ENCODE measurements around the gene NFASC.

NFASC gene

DNA sequence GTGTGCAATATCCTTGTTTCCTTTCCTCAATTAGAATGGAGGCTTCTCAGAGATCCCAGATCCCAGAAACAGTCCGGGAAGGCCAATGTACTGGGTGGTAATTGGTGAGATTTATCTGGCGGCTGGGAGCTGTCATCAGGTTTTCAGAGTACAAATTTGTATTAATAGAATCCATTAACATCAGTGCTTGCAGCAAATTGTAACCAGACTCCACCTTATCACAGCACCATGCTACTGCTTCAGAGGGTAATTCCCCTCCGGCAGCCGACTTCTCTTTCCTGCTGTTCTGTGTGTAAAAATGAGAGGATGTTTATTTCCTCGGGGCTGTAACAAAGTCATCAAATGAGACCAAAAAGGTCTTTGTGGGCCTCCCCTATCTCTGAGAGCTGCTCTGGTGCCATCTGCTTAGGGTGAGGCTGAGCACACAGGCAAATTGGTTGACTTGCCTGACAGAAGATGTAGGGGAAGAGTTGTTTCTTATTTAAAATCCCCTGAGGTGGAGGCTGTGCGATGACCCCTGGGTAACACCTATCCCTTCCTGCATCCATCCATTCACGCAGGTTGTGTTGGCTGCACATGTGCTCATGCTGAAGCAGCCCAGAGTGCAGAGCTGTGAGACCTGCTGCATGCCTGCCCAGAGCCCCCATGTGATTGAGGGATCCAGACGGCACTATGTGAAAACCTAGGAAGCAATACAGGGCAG, 19.2 kb downstream of the NFASC start:
- DNase-seq (ENCODE audit: low spot score), result no peak

DNA sequence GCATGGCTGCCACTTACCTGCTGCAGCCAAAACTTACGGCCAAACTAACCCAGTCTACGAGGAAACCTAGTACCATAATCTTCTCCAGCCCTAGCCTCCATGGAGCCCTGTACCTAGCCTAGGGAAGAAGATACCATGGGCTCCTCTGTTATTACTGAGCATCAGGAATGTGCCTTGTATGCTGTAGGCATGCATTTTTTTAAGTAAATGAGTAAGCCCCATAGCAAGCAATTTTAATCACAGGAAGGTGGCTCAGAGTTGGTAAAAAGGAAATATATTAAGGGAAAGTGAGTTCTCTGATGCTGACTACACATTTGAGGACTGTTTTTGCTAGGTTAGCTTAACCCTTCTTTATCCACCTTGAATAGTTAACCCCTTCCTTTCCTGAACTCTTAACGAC, 21.2 kb downstream of the NFASC start:
- DNase-seq (ENCODE audit: low spot score), result no peak

DNA sequence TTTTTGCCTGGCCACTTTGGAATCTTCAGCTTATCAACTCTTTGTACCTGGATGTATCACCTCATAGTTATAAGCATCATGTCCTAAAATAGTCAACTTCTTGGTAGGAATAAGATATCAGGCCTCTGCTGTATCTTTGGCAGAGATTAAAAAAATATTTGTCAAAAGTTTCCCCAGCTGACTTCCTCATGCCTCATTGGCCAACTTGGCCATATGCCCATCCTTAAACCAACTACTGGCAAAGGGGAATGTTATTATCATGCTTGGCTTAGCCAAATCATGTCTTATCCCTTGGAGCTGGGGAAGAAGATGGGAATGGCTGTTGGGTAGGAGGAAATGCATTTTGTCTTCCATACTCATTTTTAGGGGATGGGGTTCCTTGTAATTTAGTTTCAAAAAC, 23.4 kb downstream of the NFASC start:
- DNase-seq (ENCODE audit: low spot score), result no peak

DNA sequence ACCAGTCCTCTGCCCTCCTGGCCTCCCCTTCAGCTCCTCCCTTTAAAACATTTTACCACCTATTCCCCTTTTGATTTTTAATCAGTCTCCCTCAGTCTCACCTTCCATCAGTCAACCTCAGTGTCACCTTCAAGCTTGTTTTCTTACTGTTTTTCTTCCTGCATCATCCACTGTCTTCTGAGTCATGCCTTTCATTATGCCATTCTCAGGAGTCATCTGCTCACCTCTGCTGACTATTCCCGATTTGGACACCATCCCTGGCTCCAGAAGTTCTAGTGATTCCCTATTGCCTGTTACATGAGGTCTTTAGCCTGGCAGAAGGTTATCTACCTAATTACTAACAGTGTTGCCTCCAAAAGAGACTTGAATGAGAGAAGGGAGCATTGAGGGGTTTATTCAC, 23.9 kb downstream of the NFASC start:
- no peak for DNase-seq (ENCODE audit: low spot score)

DNA sequence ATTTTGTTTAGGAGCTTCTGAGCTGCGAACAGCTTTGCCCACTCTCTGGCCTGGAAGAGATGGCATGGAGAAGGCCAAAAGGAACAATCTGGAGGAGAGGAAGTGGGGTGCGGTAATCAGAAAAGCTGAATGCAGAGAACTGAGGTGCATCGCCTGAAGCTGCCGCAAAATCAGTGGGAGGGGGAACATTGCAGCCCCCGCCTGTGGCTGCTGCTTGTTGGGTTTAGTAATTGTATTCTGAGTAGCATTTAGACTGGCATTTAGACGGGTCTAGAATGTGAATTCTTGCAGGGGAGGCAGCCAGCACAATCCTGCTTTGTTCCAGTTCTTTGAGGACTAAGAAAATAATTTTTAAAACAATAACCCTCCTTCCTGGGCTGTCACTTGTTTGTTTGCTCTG, 25.4 kb downstream of the NFASC start:
- DNase-seq (ENCODE audit: low spot score), result no peak

DNA sequence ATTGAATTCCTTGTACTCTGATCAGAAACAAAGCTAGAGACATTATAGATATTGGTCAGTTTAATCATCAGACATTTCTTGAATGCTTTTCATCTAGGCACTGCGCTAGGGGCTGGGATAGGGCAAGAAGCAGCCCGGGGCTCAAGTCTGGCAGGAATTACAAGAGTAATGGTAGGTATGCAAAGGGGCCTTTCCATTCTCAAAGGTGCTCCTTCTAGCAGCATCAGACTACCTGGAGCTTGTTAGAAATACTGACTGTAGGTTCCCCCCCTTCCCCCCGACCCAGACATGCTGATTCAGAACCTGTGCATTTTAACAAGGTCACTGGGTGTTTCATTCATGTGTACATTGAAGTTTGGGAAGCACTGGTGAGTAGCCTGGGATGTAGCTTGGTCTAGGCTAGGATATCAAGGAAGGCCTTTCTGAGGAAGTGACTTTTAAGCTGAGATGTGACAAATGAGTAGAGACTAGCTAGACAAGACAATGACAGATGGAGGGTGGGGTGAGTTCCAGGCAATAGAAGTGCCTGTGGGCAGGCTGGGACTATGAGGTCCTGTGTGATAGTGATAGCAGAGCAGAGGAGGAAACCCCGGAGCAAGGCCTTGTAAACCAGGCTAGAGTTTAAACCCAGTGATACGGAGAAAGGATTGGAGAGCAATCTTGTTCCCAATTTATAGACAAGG, 26.3 kb downstream of the NFASC start:
- DNase-seq (ENCODE audit: low spot score), result no peak

DNA sequence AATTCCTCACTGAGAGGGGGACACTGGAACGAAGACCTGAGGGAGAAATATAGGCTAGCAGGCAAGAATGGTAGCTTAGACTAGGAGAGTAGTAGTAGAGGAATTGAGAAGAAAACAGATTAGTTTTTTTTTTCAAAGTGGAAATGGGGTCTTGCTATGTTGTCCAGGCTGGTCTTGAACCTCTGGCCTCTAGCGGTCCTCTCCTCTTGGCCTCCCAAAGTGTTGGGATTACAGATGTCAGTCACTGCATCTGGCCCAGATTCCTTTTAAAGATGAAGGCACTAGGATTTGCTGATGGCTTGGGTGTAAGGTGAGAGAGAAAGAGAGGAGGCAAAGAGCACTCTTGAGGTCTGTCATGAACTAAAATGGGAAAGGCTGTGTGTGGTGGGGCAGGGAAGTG, 30.1 kb downstream of the NFASC start:
- no peak for DNase-seq (ENCODE audit: low spot score)

DNA sequence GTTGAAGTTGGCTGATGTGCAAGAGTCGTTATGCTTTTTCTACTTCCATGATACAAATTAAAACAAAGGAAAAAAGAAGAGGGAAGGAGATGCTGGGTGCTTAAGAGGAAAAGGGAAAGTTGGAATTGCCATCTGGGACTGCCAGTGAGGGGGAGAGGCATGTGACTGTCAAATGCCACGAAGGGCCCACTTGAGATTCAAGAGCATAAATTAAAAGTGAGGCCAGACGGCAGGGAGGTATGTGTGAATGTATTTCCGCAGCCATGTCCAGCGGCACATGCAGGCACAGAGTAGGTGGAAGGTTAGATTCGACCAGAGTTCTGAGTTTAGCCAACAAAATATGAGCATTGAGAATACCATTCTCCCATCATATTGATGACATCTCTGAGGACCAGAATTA, 32.0 kb downstream of the NFASC start:
- DNase-seq (ENCODE audit: low spot score), result no peak

DNA sequence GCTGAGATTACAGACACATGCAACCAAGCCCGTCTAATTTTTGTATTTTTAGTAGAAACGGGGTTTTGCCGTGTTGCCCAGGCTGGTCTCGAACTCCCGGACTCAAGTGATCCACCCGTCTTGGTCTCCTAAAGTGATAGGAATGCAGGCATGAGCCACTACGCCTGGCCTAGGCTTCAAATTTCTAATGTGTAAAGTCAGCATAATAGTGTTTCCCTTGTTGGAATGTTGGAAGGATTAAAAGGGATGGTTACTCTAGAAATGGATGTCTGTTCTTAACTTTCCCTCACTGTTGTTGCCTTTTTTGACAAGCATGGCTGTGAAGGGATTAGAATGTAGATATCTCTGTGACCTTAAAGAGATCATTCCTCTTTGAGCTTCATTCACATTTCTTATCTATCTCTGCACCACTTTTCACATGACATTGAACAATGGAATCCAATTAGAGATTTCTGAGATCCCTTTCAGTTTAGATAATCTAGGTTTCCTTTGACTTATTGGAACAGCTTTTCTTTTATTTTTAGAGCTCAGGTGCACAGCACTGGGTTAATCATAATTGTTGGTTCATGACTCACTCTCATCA, 33.7 kb downstream of the NFASC start:
- no peak for DNase-seq (ENCODE audit: low spot score)

DNA sequence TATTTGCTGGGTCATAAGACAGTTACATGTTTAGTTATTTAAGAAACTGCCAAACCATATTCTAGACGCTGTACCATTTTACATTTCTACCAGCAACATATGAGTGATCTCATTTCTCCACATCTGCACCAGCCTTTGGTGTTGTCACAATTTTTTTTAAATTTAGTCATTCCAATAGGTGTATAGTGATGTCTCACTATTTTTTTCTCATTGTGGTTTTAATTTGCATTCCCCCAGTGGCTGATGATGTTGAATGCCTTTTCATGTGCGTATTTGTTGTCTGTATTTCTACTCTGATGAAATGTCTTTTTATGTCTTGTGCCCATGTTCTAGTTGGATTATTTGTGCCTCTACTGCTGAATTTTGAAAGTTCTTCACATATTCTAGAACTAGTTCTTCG, 38.4 kb downstream of the NFASC start:
- no peak for DNase-seq (ENCODE audit: low spot score)

DNA sequence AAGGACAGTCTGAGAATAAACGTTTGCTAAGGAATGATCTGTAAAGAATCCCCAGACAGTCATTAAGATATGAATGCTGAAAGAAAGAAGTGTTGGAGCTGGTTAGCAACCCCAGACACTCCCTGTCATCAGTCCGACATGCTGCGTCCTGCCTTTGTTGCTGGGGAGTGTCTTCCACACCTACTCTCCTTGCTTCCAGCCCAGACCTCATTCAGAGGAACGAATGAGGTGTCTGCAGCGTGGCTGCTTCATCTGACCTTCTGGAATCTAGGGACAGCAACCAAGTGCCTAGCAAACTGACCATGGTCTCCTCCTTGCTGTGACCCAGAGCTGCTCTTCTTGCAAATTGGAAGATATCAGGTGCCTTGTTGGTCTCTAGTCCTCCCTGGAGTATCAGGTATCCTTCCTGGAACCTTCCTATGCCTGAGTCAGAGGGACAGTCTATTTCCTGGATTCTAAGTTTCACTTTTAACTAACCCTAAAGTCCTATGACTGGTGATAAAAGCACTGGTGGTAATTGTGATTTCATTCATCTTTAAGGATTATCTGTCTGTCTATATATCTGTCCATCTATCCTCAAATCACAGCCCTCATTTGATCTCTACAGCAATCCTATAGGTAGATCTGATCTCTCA, 45.3 kb downstream of the NFASC start:
- no peak for DNase-seq (ENCODE audit: low spot score)

DNA sequence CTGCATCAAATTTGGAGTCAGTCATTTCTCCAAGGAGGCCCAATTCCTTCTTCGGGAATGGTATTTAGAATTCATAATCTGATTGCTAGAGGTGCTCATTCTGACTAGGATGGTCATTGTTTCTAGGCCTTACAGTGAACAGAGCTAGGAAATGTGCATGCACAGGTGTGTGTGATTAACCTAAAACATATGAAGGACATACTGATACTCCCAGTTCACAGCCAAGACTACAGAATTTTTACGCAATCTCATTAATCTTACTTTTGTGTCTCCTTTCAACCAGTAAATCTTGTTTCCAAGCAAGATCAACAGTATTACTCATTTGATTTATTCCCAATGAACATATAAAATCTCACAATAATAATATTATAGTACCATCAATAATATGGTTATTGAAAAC, 47.1 kb downstream of the NFASC start:
- no peak for DNase-seq (ENCODE audit: low spot score)

DNA sequence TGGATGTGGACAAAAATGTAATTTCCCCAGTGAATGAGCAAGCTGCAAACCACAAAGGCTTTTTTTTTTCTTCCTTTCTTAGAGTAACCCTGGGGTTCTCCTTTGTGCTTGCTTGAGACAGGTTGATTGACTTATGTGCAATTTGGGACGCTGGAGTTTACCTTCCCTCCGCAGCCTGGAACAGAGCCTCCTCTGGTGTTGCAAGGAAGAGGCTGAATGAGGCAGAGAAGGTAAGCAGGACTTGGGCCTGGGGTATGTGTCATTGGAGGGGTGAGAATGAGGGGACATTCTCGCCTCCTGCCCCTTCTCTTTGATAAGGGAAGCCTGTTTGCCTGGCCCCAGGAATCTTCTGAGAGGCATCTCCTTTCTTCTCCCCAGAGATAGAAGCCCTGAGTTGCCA, 49.8 kb downstream of the NFASC start:
- DNase-seq (ENCODE audit: low spot score), result no peak

DNA sequence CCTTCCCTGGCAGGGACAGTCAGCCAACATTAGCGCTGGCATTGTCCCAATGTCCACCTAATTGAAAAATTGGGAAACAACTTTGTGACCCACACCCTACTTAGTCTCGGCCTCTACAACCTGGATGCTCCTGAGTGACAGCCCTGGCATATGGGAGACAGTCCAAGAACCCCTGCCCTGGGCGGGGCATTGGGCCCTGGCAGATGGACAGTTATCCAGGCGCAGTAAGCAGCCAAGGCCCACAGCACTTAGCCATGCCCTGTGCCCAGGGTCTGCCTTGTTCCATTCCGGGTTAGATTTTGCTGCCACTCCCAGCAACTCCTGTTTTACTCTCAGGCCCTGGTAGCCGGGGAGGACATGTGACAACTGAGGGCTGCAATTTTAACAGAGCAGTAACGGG, 50.3 kb downstream of the NFASC start:
- no peak for DNase-seq (ENCODE audit: low spot score)

DNA sequence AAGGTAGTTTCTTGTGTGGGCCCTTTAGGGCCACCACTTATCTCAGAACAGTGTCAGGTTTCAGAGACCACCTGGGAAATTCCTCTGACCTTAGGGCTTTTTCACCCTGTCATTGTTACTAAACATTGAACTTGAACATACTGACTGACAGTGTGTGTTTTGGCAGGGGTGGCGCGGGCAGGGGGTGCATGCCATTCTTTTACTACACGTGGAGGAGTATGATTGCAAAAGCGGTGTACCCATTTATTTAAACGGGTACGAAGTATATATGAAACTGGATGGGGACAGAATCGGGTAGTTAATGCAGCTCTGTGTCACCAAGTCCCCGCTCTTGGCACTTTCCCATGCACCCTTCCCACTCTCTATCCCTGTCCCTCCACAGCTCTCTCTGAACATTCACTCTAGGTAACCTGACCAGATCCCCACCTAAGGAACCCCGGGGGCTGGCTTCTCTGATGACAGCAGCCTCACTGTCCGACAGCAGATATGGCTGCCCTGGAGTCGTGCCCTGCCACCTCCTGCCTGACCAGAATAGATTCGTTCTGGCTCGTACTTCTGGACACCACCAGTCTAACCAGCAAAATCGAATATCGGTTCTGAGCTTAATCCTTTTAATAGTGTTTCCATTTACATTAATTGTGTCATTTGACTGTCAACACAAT, 51.3 kb downstream of the NFASC start:
- no peak for DNase-seq (ENCODE audit: low spot score)

DNA sequence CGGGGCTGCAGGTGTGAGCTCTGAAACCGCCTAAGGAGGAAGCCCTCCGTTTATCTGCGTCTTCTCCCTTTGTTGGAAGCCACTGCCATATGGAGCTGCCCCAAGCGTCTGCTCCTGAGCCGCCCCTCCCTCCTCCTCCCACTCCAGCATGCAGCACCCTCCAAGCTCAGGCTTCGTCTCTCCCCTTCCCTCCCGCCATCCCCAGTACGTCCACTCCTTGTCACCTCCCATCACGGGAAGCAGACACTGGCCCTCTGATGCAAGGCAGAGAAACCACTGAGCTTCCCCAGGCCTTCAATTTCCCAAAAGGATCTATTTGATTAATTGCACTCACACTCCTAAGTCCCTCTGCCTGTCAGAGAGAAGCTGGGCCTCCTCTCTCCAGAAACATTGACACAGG, 52.5 kb downstream of the NFASC start:
- no peak for DNase-seq (ENCODE audit: low spot score)

DNA sequence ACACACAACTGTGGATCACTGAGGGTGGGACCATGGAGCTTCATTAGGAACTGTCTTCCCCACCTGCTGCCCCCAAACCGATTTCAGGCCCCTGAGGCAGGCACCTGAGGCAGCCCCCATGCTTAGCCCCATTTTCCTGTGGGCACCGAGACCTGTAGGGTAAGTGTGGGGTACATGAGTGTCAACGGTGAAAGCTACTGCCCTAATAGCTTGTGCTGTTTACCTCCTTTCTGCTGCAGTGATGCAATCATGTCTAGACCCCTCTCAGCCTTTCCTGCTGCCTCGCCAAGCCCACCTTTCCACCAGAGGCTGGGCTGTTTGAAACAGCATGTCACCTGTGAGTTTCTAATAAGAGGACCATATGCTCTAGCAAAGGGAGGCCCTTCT, 53.0 kb downstream of the NFASC start:
- no peak for DNase-seq (ENCODE audit: low spot score)

DNA sequence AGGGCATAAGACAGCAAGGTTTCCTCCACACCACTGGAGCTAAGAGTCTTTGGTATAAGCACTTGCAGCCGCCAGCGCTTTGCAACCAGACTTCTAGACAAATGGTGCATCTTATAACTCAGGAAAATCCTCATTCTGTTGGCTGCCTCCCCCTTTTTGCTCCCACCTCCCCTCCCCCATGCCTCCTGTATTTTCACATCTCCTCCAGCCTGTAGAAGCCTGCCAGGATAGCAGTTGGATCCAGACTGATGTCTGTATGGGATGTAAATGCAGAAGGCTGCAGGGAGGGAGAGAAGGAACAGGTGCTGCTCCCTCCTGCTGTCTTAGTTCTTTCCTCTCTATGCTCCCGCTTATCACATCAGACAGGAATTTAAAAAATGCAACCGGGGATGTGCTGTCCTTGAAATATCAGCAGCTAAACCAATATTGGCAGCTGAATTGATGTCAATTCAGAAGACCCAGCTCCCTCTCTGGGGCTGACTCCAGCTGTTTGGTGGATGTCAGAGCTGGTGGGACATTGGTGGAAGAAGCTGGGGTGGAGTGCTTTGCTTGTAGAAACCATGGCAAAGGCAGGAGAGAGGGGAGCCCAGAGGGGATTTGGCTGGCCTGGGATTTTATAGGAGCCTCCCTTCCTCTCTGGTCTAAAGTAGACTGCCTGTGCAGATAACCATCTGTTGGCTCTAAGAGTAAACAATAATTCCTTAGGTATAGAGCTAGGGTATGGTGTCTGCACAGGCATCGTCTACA, 53.5 kb downstream of the NFASC start:
- peak; percentile 55 for DNase-seq (ENCODE audit: low spot score)

DNA sequence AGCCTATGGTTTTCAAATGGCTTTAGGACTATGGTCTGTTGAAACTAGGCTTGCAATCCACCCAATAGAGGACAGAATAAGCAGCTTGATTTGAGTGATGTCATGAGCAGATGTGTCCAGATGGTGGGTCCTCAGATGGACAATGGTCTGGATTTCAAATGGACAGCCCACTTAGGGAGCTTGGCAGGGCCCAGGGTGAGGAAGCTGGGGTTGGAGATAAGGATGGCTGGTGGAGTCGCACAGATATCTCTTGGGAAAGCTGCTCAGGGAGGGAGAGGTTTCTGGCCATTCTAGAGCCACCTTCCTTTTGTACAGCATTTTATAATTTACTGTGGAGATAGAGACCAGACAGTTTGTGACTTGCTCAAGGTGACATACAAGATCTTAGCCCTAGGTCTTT, 55.0 kb downstream of the NFASC start:
- no peak for DNase-seq (ENCODE audit: low spot score)

DNA sequence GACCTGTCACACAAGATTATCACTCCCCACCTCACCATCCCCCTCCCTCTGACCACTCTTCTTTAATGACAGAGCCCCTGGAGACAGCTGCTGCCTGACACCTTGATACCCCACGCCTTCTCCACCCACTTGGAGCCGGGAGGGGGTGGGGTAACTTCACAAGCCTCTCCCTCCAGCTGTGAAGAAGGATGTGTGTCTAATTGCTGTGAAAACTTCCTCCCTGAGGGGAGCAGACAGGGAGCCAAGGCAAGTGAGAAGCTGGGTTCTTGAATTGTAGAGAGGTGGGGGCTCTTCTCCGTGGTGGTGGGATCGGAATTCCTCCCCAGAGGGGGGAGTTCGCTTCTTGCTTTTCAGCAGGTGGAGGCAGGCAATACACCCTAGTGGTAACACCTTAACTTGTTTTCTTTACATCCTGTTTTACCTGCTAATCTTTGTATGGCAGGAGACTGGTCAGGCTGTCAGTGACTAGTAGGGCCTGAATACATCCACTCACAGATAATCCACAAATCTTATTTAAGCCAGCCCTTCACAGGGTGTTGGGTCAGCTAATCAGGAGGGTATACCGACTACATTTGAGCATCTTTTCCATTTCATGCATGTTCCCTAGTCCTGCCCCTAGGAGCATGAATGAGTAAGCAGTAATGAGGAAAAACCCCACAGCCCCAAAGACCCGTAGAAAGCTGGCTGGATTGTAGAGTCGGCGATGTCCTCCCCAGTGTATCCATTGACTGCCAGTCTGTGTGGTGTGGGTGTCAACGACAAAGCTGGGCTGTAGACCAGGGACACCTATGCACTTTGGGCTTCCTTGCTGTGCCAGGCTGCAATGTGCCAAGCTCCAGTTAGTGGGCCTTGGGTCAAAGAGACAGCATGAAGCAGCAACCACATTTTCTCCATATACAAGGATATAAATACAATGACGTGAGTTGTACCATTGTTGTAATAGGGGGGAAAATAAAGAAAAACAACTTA, 57.3 kb downstream of the NFASC start:
- no peak for DNase-seq (ENCODE audit: low spot score)

Data from Ammon's horn (tissue), 1 donor.